H9 (cell line): Measurements from ENCODE around the gene SCAF11. TPM values are rescaled to one million over a fixed set of nuclear protein-coding genes. Genes with fewer than 3 reads are reported as not detected.

Experiments used
- DNase-seq: peaks from one replicate; pipeline ENCODE4 v3.0.0-alpha.2; 2017
- H2AFZ ChIP-seq: one replicate; pipeline ENCODE4 v1.6.1; 2013; ENCODE audit warnings: mild to moderate bottlenecking, low read length, control low read depth, moderate library complexity
- H2AK5ac ChIP-seq: 2 replicates; pipeline ENCODE4 v1.6.1; 2013; ENCODE audit warnings: low read length, control low read depth, mixed read lengths; ENCODE audit not compliant: insufficient read length
- H2BK120ac ChIP-seq: one replicate; pipeline ENCODE4 v1.6.1; 2013; ENCODE audit warnings: low read depth, mild to moderate bottlenecking, low read length, control low read depth, inconsistent platforms; ENCODE audit not compliant: poor library complexity, severe bottlenecking
- H2BK12ac ChIP-seq: 2 replicates; pipeline ENCODE4 v1.6.1; 2013; ENCODE audit warnings: low read length, control low read depth, mixed read lengths, low read depth; ENCODE audit not compliant: insufficient read length
- H2BK15ac ChIP-seq: 2 replicates; pipeline ENCODE4 v1.6.1; 2013; ENCODE audit warnings: low read depth, low read length, control low read depth
- H2BK20ac ChIP-seq: one replicate; pipeline ENCODE4 v1.6.1; 2013; ENCODE audit warnings: low read depth, mild to moderate bottlenecking, low read length, control low read depth, inconsistent platforms; ENCODE audit not compliant: poor library complexity, severe bottlenecking
- H2BK5ac ChIP-seq: 2 replicates; pipeline ENCODE4 v1.6.1; 2013; ENCODE audit warnings: low read length, control low read depth, mixed read lengths; ENCODE audit not compliant: insufficient read length
- H3K14ac ChIP-seq: 2 replicates; pipeline ENCODE4 v1.6.1; 2013; ENCODE audit warnings: low read length, control low read depth; ENCODE audit not compliant: insufficient read depth
- H3K18ac ChIP-seq: 2 replicates; pipeline ENCODE4 v1.6.1; 2013; ENCODE audit warnings: low read depth, mild to moderate bottlenecking, mixed read lengths, low read length, control low read depth; ENCODE audit not compliant: insufficient read length
- H3K23ac ChIP-seq: 2 replicates; pipeline ENCODE4 v1.6.1; 2013; ENCODE audit warnings: low read length, control low read depth, mixed read lengths, low read depth; ENCODE audit not compliant: insufficient read length
- H3K23me2 ChIP-seq: 2 replicates; pipeline ENCODE4 v1.6.1; 2013; ENCODE audit warnings: low read depth, mild to moderate bottlenecking, mixed read lengths, low read length, control low read depth; ENCODE audit not compliant: insufficient read length, poor library complexity, severe bottlenecking
- H3K27ac ChIP-seq: 2 replicates; pipeline ENCODE4 v1.5.1; 2013; ENCODE audit warnings: low read length, control low read depth, mixed read lengths, low read depth; ENCODE audit not compliant: insufficient read length
- H3K27me3 ChIP-seq: 2 replicates; pipeline ENCODE4 v1.6.1; 2013; ENCODE audit warnings: low read length, control low read depth, inconsistent platforms; ENCODE audit not compliant: insufficient read depth
- H3K4ac ChIP-seq: 2 replicates; pipeline ENCODE4 v1.6.1; 2013; ENCODE audit warnings: low read depth, mild to moderate bottlenecking, control low read depth, inconsistent platforms, low read length, moderate library complexity
- H3K4me1 ChIP-seq: 2 replicates; pipeline ENCODE4 v1.6.1; 2013; ENCODE audit warnings: low read length, control low read depth, inconsistent platforms; ENCODE audit not compliant: insufficient read depth
- H3K4me2 ChIP-seq: 2 replicates; pipeline ENCODE4 v1.6.1; 2013; ENCODE audit warnings: low read length, control low read depth, mixed read lengths; ENCODE audit not compliant: insufficient read length, insufficient read depth
- H3K56ac ChIP-seq: 2 replicates; pipeline ENCODE4 v1.6.1; 2013; ENCODE audit warnings: low read depth, mild to moderate bottlenecking, mixed read lengths, low read length, control low read depth; ENCODE audit not compliant: insufficient read length
- H3K79me1 ChIP-seq: 2 replicates; pipeline ENCODE4 v1.6.1; 2013; ENCODE audit warnings: low read depth, mild to moderate bottlenecking, moderate library complexity, low read length, control low read depth, inconsistent platforms; ENCODE audit not compliant: insufficient read depth, poor library complexity, severe bottlenecking
- H3K79me2 ChIP-seq: 2 replicates; pipeline ENCODE4 v1.6.1; 2013; ENCODE audit warnings: low read length, control low read depth, inconsistent platforms; ENCODE audit not compliant: insufficient read depth
- H3K9ac ChIP-seq: 2 replicates; pipeline ENCODE4 v1.6.1; 2013; ENCODE audit warnings: low read length, control low read depth, mixed read lengths; ENCODE audit not compliant: insufficient read length; ENCODE audit errors: extremely low read depth
- H3K9me3 ChIP-seq: one replicate; pipeline ENCODE4 v1.6.1; 2013; ENCODE audit warnings: low read depth, low read length, inconsistent platforms; ENCODE audit not compliant: control insufficient read depth
- H3T11ph ChIP-seq: one replicate; pipeline ENCODE4 v1.6.1; 2013; ENCODE audit warnings: mild to moderate bottlenecking, low read length, control low read depth, inconsistent platforms
- H4K20me1 ChIP-seq: one replicate; pipeline ENCODE4 v1.6.1; 2013; ENCODE audit not compliant: control insufficient read depth, insufficient read length, insufficient read depth
- H4K5ac ChIP-seq: 2 replicates; pipeline ENCODE4 v1.6.1; 2013; ENCODE audit warnings: low read depth, mild to moderate bottlenecking, mixed read lengths, low read length, control low read depth; ENCODE audit not compliant: insufficient read length
- H4K8ac ChIP-seq: replicated peaks from 2 replicates; pipeline ENCODE4 v1.6.1; 2013; ENCODE audit warnings: low read length, control low read depth, mixed read lengths, low read depth; ENCODE audit not compliant: insufficient read length
- H4K91ac ChIP-seq: 2 replicates; pipeline ENCODE4 v1.6.1; 2013; ENCODE audit warnings: low read depth, mild to moderate bottlenecking, moderate library complexity, mixed read lengths, low read length, control low read depth; ENCODE audit not compliant: insufficient read length
- H3K27ac Mint-ChIP-seq, 3 experiments: 2 replicates in 2 of 3; 3 replicates in 1 of 3; pipeline ENCODE4 v1.8.0; 2020 to 2021; ENCODE audit warnings: mixed read lengths in 3 of 3, mild to moderate bottlenecking in 1 of 3, moderate library complexity in 1 of 3
- H3K27me3 Mint-ChIP-seq: 2 replicates; pipeline ENCODE4 v1.8.0; 2021; ENCODE audit warnings: low read depth, mild to moderate bottlenecking, moderate library complexity, mixed read lengths
- H3K36me3 Mint-ChIP-seq, 3 experiments: 2 replicates in 2 of 3; 3 replicates in 1 of 3; pipeline ENCODE4 v1.8.0; 2020 to 2021; ENCODE audit warnings: low read depth in 3 of 3, mixed read lengths in 3 of 3; ENCODE audit not compliant: insufficient read depth in 1 of 3
- H3K4me1 Mint-ChIP-seq, 2 experiments: 2 replicates each; pipeline ENCODE4 v1.8.0; 2020; ENCODE audit warnings: mixed read lengths in 2 of 2
- H3K4me3 Mint-ChIP-seq, 2 experiments: 2 replicates in 1 of 2; 3 replicates in 1 of 2; pipeline ENCODE4 v1.8.0; 2020 to 2021; ENCODE audit warnings: mild to moderate bottlenecking in 2 of 2, mixed read lengths in 2 of 2, moderate library complexity in 1 of 2
- H3K9me3 Mint-ChIP-seq, 2 experiments: 2 replicates in 1 of 2; 3 replicates in 1 of 2; pipeline ENCODE4 v1.8.0; 2020; ENCODE audit warnings: mild to moderate bottlenecking in 2 of 2, mixed read lengths in 2 of 2, moderate library complexity in 1 of 2
- WGBS: extraction: QIAGEN DNeasy Blood & Tissue Kit; methylation state at CpG from one replicate; pipeline ENCODE4 v1.1.7; 2013; ENCODE audit warnings: missing lambda C conversion rate, low lambda C conversion rate, mixed read lengths; ENCODE audit not compliant: insufficient read length; ENCODE audit errors: extremely low coverage; 5-methylcytosine and 5-hydroxymethylcytosine counted together
- total RNA-seq: library from RNA; stranded (reverse); gene quantifications from 2 replicates; pipeline ENCODE4 v1.2.1, GENCODE V29; 2021
- TF ChIP-seq, protein P1 (sequence below): fragments of 200-600 bp; sonication (generic); conservative IDR thresholded peaks from 3 replicates; pipeline ENCODE4 v1.8.0; 2021; ENCODE audit warnings: antibody characterized with exemption, mild to moderate bottlenecking

Gene SCAF11
- total RNA-seq, 1 experiment from 2014 or later = 90.8 TPM

DNA sequence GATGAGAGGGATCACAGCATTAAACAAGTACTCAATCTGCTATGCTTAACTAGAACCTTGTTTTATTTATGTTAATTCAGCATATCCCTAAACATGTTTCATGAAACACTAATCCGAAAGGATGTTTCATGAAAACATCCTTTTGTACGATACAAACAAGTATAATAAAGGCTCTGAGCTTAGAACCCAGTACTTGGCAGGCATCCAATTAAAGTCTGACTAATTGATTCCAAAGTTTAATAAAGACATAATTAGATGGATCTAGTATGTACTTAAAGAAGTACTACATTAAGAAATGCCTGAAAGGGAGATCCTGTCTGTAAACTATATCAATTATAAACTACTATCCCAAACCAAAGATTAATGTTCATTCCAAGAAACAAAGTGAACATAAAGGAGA is 51.8 kb downstream of the SCAF11 start:
- Histone ChIP-seq H3K4ac (no peak overlapping the region), H3K4me2 (no peak overlapping the region), H2BK20ac (no peak overlapping the region), H4K20me1 (no peaks in the 10 kb centered on the region), H2BK15ac (no peak overlapping the region), H3K27me3 (no peaks in the 10 kb centered on the region), H4K91ac (no peak overlapping the region), H3T11ph (no peak overlapping the region), H2AFZ (no peak overlapping the region), H3K79me2 (no peaks in the 10 kb centered on the region), H2AK5ac (no peak overlapping the region), H2BK120ac (no peak overlapping the region), H3K9ac (no peak overlapping the region), H2BK5ac (no peak overlapping the region), H2BK12ac (no peak overlapping the region), H4K5ac (no peak overlapping the region), H3K23me2 (no peaks in the 10 kb centered on the region), H3K23ac (no peak overlapping the region), H4K8ac (no peak overlapping the region), H3K18ac (no peak overlapping the region), H3K56ac (no peak overlapping the region), H3K27ac (no peak overlapping the region), H3K14ac (no peak overlapping the region), H3K4me1 (no peaks in the 10 kb centered on the region), H3K79me1 (no peaks in the 10 kb centered on the region), H3K9me3 (no peaks in the 10 kb centered on the region)
- TF ChIP-seq, protein P1, sequence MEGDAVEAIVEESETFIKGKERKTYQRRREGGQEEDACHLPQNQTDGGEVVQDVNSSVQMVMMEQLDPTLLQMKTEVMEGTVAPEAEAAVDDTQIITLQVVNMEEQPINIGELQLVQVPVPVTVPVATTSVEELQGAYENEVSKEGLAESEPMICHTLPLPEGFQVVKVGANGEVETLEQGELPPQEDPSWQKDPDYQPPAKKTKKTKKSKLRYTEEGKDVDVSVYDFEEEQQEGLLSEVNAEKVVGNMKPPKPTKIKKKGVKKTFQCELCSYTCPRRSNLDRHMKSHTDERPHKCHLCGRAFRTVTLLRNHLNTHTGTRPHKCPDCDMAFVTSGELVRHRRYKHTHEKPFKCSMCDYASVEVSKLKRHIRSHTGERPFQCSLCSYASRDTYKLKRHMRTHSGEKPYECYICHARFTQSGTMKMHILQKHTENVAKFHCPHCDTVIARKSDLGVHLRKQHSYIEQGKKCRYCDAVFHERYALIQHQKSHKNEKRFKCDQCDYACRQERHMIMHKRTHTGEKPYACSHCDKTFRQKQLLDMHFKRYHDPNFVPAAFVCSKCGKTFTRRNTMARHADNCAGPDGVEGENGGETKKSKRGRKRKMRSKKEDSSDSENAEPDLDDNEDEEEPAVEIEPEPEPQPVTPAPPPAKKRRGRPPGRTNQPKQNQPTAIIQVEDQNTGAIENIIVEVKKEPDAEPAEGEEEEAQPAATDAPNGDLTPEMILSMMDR = no peak
- H3K27ac Mint-ChIP-seq = no peak overlapping the region
- no peak for DNase-seq
- peaks cover 8 to 19% (median 15%) of the 10 kb centered on the region in 3 experiments; a peak in 6 of 7 replicates for H3K36me3 Mint-ChIP-seq
- no peaks in the 10 kb centered on the region for H3K9me3 Mint-ChIP-seq
- no peaks in the 10 kb centered on the region for H3K27me3 Mint-ChIP-seq
- no peak overlapping the region for H3K4me3 Mint-ChIP-seq
- WGBS = no CpG with 5 or more reads among the region's 2 CpGs
- H3K4me1 Mint-ChIP-seq = no peaks in the 10 kb centered on the region
